H1 (cell line): ENCODE results near the gene PARD6B. TPM values are rescaled to one million over a fixed set of nuclear protein-coding genes. Genes with fewer than 3 reads are reported as not detected.

Experiments
- CTCF ChIA-PET: fragments of 300-600 bp; sonication (Branson Sonifier 250); formaldehyde crosslinking; loops from one replicate; lab custom pipeline; 2021; ENCODE audit not compliant: partially characterized antibody; lab: Charles Lee
- POLR2A ChIA-PET: fragments of 300-600 bp; sonication (Branson Sonifier 250); formaldehyde crosslinking; loops from one replicate; lab custom pipeline; 2021; ENCODE audit warnings: inconsistent platforms; ENCODE audit not compliant: partially characterized antibody; lab: Charles Lee
- DNase-seq, 2 experiments: peaks; one replicate each; pipeline versions ENCODE4 v3.0.0 to v3.0.0-alpha.2; 2010 to 2022; ENCODE audit warnings: low spot score in 2 of 2, low read depth in 1 of 2, mixed read lengths in 1 of 2
- FAIRE-seq: peaks from 2 replicates; lab custom pipeline; 2011; peaks lifted over from hg19 to GRCh38; lab: Jason Lieb, UNC
- H2AFZ ChIP-seq: 2 replicates; pipeline ENCODE4 v1.8.1; 2012; ENCODE audit warnings: low read length, inconsistent platforms
- H2AK5ac ChIP-seq: 2 replicates; pipeline ENCODE4 v1.6.1; 2013; ENCODE audit warnings: low read depth, low read length
- H2BK120ac ChIP-seq: replicated peaks from 2 replicates; pipeline ENCODE3; 2013; ENCODE audit warnings: low read depth, low read length, inconsistent platforms
- H2BK12ac ChIP-seq: 2 replicates; pipeline ENCODE4 v1.6.1; 2013; ENCODE audit warnings: low read depth, low read length
- H2BK15ac ChIP-seq: 2 replicates; pipeline ENCODE4 v1.6.1; 2013; ENCODE audit warnings: low read length
- H2BK20ac ChIP-seq: 2 replicates; pipeline ENCODE4 v1.6.1; 2013; ENCODE audit warnings: low read length
- H2BK5ac ChIP-seq: 2 replicates; pipeline ENCODE4 v1.6.1; 2013; ENCODE audit warnings: low read depth, low read length
- H3K14ac ChIP-seq: 2 replicates; pipeline ENCODE4 v1.6.1; 2013; ENCODE audit warnings: inconsistent platforms; ENCODE audit not compliant: insufficient read length
- H3K18ac ChIP-seq: 2 replicates; pipeline ENCODE4 v1.6.1; 2013; ENCODE audit warnings: low read length; ENCODE audit errors: extremely low read depth
- H3K23ac ChIP-seq: 2 replicates; pipeline ENCODE4 v1.6.1; 2013; ENCODE audit warnings: inconsistent platforms; ENCODE audit not compliant: insufficient read length
- H3K23me2 ChIP-seq: 2 replicates; pipeline ENCODE4 v1.6.1; 2013; ENCODE audit warnings: low read depth, low read length
- H3K27ac ChIP-seq: 2 replicates; pipeline ENCODE4 v1.6.1; 2011; ENCODE audit warnings: low read depth, low read length, inconsistent platforms
- H3K27me3 ChIP-seq, 4 experiments: replicated peaks in 1 of 4; 1 replicate in 1 of 4; 2 replicates in 3 of 4; pipeline versions ENCODE4 v1.6.1 to v1.8.1; 2011 to 2013; ENCODE audit warnings: low read length in 3 of 4, mild to moderate bottlenecking in 3 of 4, inconsistent platforms in 2 of 4, mixed read lengths in 2 of 4, moderate library complexity in 1 of 4; ENCODE audit not compliant: control insufficient read depth in 3 of 4, insufficient read depth in 3 of 4; ENCODE audit errors: extremely low read depth in 1 of 4
- H3K36me3 ChIP-seq, 4 experiments: 2 replicates each; pipeline versions ENCODE4 v1.6.1 to v1.8.1; 2011 to 2013; ENCODE audit warnings: mild to moderate bottlenecking in 4 of 4, low read length in 3 of 4, moderate library complexity in 2 of 4, control low read depth in 1 of 4, inconsistent platforms in 1 of 4; ENCODE audit not compliant: insufficient read depth in 4 of 4, control insufficient read depth in 2 of 4
- H3K4ac ChIP-seq: replicated peaks from 2 replicates; pipeline ENCODE3; 2013; ENCODE audit warnings: low read length, low read depth, mixed read lengths, inconsistent platforms; ENCODE audit not compliant: insufficient read length
- H3K4me1 ChIP-seq, 4 experiments: replicated peaks in 1 of 4; 1 replicate in 1 of 4; 2 replicates in 3 of 4; pipeline versions ENCODE4 v1.6.1 to v1.8.1; 2011 to 2013; ENCODE audit warnings: low read length in 3 of 4, inconsistent platforms in 2 of 4, mixed read lengths in 1 of 4; ENCODE audit not compliant: insufficient read depth in 4 of 4, control insufficient read depth in 3 of 4
- H3K4me2 ChIP-seq, 2 experiments: 2 replicates each; pipeline versions ENCODE4 v1.6.1 to v1.8.1; 2011 to 2013; ENCODE audit warnings: low read depth in 2 of 2, low read length in 2 of 2, control low read depth in 1 of 2, inconsistent platforms in 1 of 2, mild to moderate bottlenecking in 1 of 2; ENCODE audit not compliant: insufficient read depth in 1 of 2
- H3K4me3 ChIP-seq, 4 experiments: fragments of 200-600, 300-600 bp in 1 of 4; sonication (generic), shearing (Covaris generic), sonication (Bioruptor Twin) in 1 of 4; 2 replicates each; pipeline versions ENCODE4 v1.5.1 to v1.8.1; 2011 to 2016; ENCODE audit warnings: low read length in 4 of 4, low read depth in 3 of 4, control low read depth in 2 of 4, inconsistent platforms in 2 of 4, mild to moderate bottlenecking in 2 of 4, mixed read lengths in 1 of 4, moderate library complexity in 1 of 4; ENCODE audit not compliant: insufficient read depth in 2 of 4; ENCODE audit errors: extremely low read depth in 1 of 4
- H3K56ac ChIP-seq: replicated peaks from 2 replicates; pipeline ENCODE3; 2013; ENCODE audit warnings: low read depth, mild to moderate bottlenecking, mixed read lengths, low read length, inconsistent platforms; ENCODE audit not compliant: insufficient read length
- H3K79me1 ChIP-seq: 2 replicates; pipeline ENCODE4 v1.6.1; 2013; ENCODE audit warnings: low read depth, low read length, control low read depth
- H3K79me2 ChIP-seq, 2 experiments: 2 replicates each; pipeline versions ENCODE4 v1.6.1 to v1.8.1; 2012 to 2013; ENCODE audit warnings: low read length in 2 of 2, mild to moderate bottlenecking in 2 of 2, inconsistent platforms in 1 of 2; ENCODE audit not compliant: insufficient read depth in 2 of 2, control insufficient read depth in 1 of 2
- H3K9ac ChIP-seq, 4 experiments: replicated peaks in 1 of 4; 1 replicate in 1 of 4; 2 replicates in 3 of 4; pipeline versions ENCODE4 v1.6.1 to v1.8.1; 2011 to 2013; ENCODE audit warnings: low read depth in 3 of 4, low read length in 3 of 4, control low read depth in 2 of 4, mild to moderate bottlenecking in 2 of 4, moderate library complexity in 2 of 4, inconsistent platforms in 1 of 4; ENCODE audit errors: extremely low read depth in 1 of 4
- H3K9me3 ChIP-seq, 2 experiments: 2 replicates each; pipeline versions ENCODE4 v1.6.1 to v1.8.1; 2012 to 2013; ENCODE audit warnings: mild to moderate bottlenecking in 2 of 2, moderate library complexity in 2 of 2, control low read depth in 1 of 2, inconsistent platforms in 1 of 2, low read depth in 1 of 2, low read length in 1 of 2, mixed read lengths in 1 of 2; ENCODE audit not compliant: insufficient read depth in 2 of 2
- H4K20me1 ChIP-seq, 2 experiments: replicated peaks in 1 of 2; 2 replicates each; pipeline versions ENCODE3 to v1.8.1; 2011 to 2013; ENCODE audit warnings: inconsistent platforms in 2 of 2, low read length in 2 of 2, mild to moderate bottlenecking in 1 of 2; ENCODE audit not compliant: insufficient read depth in 2 of 2, control insufficient read depth in 1 of 2
- H4K5ac ChIP-seq: 2 replicates; pipeline ENCODE4 v1.6.1; 2013; ENCODE audit warnings: low read length, low read depth, mixed read lengths, inconsistent platforms; ENCODE audit not compliant: insufficient read length
- H4K8ac ChIP-seq: 2 replicates; pipeline ENCODE4 v1.8.0; 2013; ENCODE audit warnings: mild to moderate bottlenecking, moderate library complexity, low read length, inconsistent platforms; ENCODE audit not compliant: insufficient read depth; ENCODE audit errors: extremely low read depth
- H4K91ac ChIP-seq: replicated peaks from 2 replicates; pipeline ENCODE3; 2013; ENCODE audit warnings: low read length, mixed read lengths, inconsistent platforms; ENCODE audit not compliant: insufficient read length
- CTBP2 ChIP-seq: IDR thresholded peaks from 2 replicates; pipeline ENCODE4 v1.7.0; 2011; ENCODE audit warnings: borderline replicate concordance, mild to moderate bottlenecking, moderate library complexity, mixed read lengths, low read length; ENCODE audit not compliant: insufficient read depth, insufficient read length
- JUND ChIP-seq: IDR thresholded peaks from 2 replicates; pipeline ENCODE4 v1.6.1; 2011; ENCODE audit warnings: mild to moderate bottlenecking, improper control_type of control experiment, low read length
- WGBS, 2 experiments: shearing (Covaris generic) in 1 of 2; methylation state at CpG; one replicate each; pipeline versions ENCODE4 v1.1.6 to v1.1.7; 2013 to 2015; ENCODE audit warnings: low lambda C conversion rate in 2 of 2, mixed read lengths in 2 of 2, inconsistent platforms in 1 of 2, low coverage in 1 of 2, missing lambda C conversion rate in 1 of 2; ENCODE audit not compliant: insufficient replicate concordance in 2 of 2, insufficient coverage in 1 of 2, insufficient read length in 1 of 2; ENCODE audit errors: extremely low coverage in 1 of 2, missing lambda C conversion rate in 1 of 2; 5-methylcytosine and 5-hydroxymethylcytosine counted together
- polyA plus RNA-seq, 7 experiments: library from polyadenylated mRNA; depleted of rRNA in 3 of 7; stranded (reverse) in 5 of 7; unstranded in 2 of 7; fragments of >200 nt in 5 of 7; fragments of 200-250 nt in 2 of 7; gene quantifications; 1 replicate in 5 of 7; 2 replicates in 1 of 7; 4 replicates in 1 of 7; pipeline versions ENCODE4 v1.2.1 to v1.2.3, GENCODE V29; 2011 to 2013; ENCODE audit warnings: missing spikeins in 2 of 7, mixed read lengths in 2 of 7
- total RNA-seq: library from RNA; stranded (reverse); fragmentation: NEBNext Ultra II Directional; extraction: Animal tissue kit (Norgen Biotek cat#: 25700); gene quantifications from 2 replicates; pipeline ENCODE4 v1.2.1, GENCODE V29; 2021

Gene PARD6B
- total and polyA plus RNA-seq, 2 of the 8 experiments (the other 6 are each of a cell fraction or from before 2014, with no cell fraction given) = 5.2 to 34.1 TPM

GRCh38 chr20:50798650-50799049, 67.3 kb downstream of the PARD6B start:
- TF ChIP-seq JUND (no peak), CTBP2 (no peak)
- Histone ChIP-seq H3K9me3 (no peaks in the 10 kb centered on the region), H2BK20ac (no peak overlapping the region), H3K4me2 (no peak overlapping the region), H4K8ac (no peak overlapping the region), H3K79me1 (peaks cover 4% of the 10 kb centered on the region), H4K5ac (no peak overlapping the region), H3K9ac (no peak overlapping the region), H3K27me3 (no peaks in the 10 kb centered on the region), H2BK12ac (no peak overlapping the region), H3K4me3 (no peak overlapping the region), H4K91ac (no peak overlapping the region), H3K36me3 (no peaks in the 10 kb centered on the region), H3K23ac (no peak overlapping the region), H2AFZ (no peak overlapping the region), H2AK5ac (no peak overlapping the region), H3K4me1 (peaks cover 0 to 6% (median 0%) of the 10 kb centered on the region in 4 experiments; a peak in 2 of 7 replicates), H3K27ac (no peak overlapping the region), H2BK5ac (no peak overlapping the region), H3K23me2 (peaks cover 1% of the 10 kb centered on the region; the same call in 1 of the 2 replicates), H3K79me2 (no peaks in the 10 kb centered on the region; a peak in 1 of 4 replicates), H3K4ac (no peak overlapping the region), H2BK120ac (no peak overlapping the region), H3K56ac (no peak overlapping the region), H4K20me1 (peaks cover 0 to 2% of the 10 kb centered on the region in 2 experiments), H2BK15ac (no peak overlapping the region), H3K18ac (no peak overlapping the region), H3K14ac (no peak overlapping the region)
- POLR2A ChIA-PET = interaction anchor here (1.1 kb wide), 1 partner anchor 87 kb away, joined by 4 read pairs; no protein-coding TSS in a partner anchor
- CTCF ChIA-PET = interaction anchor here (0.7 to 1.7 kb wide), 3 partner anchors 48 to 130 kb away, joined by 3 read pairs; no protein-coding TSS in a partner anchor
- WGBS, 2 experiments = 87% methylated on average over 7 of the region's 7 CpGs; no CpG with 5 or more reads in 1 of the 2 experiments
- no peak for DNase-seq
- no peak for FAIRE-seq
